Measurements from ENCODE around the gene ATL3. TPM values are rescaled to one million over a fixed set of nuclear protein-coding genes. Genes with fewer than 3 reads are reported as not detected.

The ATL3 gene
- total and polyA plus RNA-seq, 2 experiments from 2014 or later: 8.7 to 36.2 TPM

DNA sequence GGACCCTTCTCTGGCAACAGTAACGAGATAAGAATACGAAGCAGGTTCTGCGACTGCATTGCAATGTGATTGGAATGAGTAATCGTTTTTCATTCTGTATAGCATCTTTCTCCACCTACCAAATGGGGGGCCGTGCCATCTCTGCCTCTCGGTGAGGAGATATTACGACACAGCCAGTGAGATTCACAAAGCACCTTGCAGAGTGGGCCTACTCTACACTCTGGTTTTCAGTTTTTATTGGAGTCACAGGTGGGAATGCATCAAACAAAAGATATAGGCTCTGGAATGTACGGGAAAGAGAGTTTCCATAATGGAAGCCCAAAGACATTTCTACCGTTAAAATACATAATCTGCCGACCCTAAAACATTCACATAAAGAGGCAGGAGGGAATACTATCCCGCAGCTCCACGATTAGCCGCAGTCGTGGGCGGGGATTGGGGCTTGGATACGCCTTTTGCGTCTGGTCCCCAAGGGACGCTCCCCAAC lies 9.7 kb upstream of the ATL3 start:
- Histone ChIP-seq H3K27ac (peak overlapping the region; percentile 74), H3K4me1 (ENCODE audit: insufficient read depth) (peaks cover 12% of the 10 kb centered on the region), H3K79me2 (peaks cover 40% of the 10 kb centered on the region), H3K4me2 (peak overlapping the region; percentile 83), H3K9me3 (ENCODE audit: low read depth) (no peaks in the 10 kb centered on the region), H4K20me1 (ENCODE audit: insufficient read depth, poor library complexity, severe bottlenecking) (no peaks in the 10 kb centered on the region), H3K4me3 (peak overlapping the region; percentile 21), H2AFZ (peak overlapping the region; percentile 90), H3K9me2 (replicated peaks; ENCODE audit: insufficient read depth) (no peaks in the 10 kb centered on the region), H3K27me3 (no peaks in the 10 kb centered on the region), H3K36me3 (replicated peaks; ENCODE audit: insufficient read depth, low read depth) (no peaks in the 10 kb centered on the region)
- 14% methylated on average over 18 of the region's 18 CpGs for WGBS (ENCODE audit: low lambda C conversion rate, missing lambda C conversion rate)
- no peak for TF ChIP-seq EZH2phosphoT487 (IDR thresholded peaks at IDR 0.05; ENCODE audit: low read depth, severe bottlenecking, unreplicated experiment)
- DNase-seq (ENCODE audit: low spot score): peak; percentile 15

DNA sequence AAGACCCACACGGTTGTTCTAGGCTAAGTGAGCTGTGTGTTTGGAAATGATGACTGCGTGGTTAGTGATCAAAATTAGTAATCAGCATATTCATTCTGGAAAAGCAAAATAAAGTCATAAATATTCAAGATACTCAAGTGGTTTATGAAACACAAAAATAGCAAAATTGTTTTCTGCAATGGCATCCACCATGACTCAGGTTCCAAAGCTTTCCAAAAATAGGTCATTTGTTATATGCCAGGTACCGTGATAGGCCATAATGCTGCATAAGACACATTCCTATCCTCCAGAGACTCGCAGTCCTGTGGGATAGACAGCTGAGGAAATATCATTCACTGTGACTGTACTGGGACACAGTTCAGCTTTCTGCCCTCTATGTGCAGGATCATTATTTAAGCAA lies 2.4 kb upstream of the ATL3 start:
- H3K36me3 ChIP-seq (replicated peaks; ENCODE audit: insufficient read depth, low read depth): no peaks in the 10 kb centered on the region
- H3K27me3 ChIP-seq: no peaks in the 10 kb centered on the region
- H3K9me3 ChIP-seq (ENCODE audit: low read depth): no peaks in the 10 kb centered on the region
- no peak overlapping the region for H3K27ac ChIP-seq
- no peak overlapping the region for H3K4me3 ChIP-seq
- no peak for DNase-seq (ENCODE audit: low spot score)
- peaks cover 17% of the 10 kb centered on the region for H3K79me2 ChIP-seq
- H3K4me1 ChIP-seq (ENCODE audit: insufficient read depth): no peaks in the 10 kb centered on the region
- TF ChIP-seq, protein P1, sequence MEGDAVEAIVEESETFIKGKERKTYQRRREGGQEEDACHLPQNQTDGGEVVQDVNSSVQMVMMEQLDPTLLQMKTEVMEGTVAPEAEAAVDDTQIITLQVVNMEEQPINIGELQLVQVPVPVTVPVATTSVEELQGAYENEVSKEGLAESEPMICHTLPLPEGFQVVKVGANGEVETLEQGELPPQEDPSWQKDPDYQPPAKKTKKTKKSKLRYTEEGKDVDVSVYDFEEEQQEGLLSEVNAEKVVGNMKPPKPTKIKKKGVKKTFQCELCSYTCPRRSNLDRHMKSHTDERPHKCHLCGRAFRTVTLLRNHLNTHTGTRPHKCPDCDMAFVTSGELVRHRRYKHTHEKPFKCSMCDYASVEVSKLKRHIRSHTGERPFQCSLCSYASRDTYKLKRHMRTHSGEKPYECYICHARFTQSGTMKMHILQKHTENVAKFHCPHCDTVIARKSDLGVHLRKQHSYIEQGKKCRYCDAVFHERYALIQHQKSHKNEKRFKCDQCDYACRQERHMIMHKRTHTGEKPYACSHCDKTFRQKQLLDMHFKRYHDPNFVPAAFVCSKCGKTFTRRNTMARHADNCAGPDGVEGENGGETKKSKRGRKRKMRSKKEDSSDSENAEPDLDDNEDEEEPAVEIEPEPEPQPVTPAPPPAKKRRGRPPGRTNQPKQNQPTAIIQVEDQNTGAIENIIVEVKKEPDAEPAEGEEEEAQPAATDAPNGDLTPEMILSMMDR (IDR thresholded peaks at IDR 0.05; ENCODE audit: poor library complexity): no peak
- no peak for TF ChIP-seq EZH2 (IDR thresholded peaks at IDR 0.05; ENCODE audit: borderline replicate concordance)
- no peak for TF ChIP-seq EZH2phosphoT487 (IDR thresholded peaks at IDR 0.05; ENCODE audit: low read depth, severe bottlenecking, unreplicated experiment)
- H2AFZ ChIP-seq: no peak overlapping the region
- H3K4me2 ChIP-seq: no peak overlapping the region
- no peaks in the 10 kb centered on the region for H3K9me2 ChIP-seq (replicated peaks; ENCODE audit: insufficient read depth)
- H4K20me1 ChIP-seq (ENCODE audit: insufficient read depth, poor library complexity, severe bottlenecking): no peaks in the 10 kb centered on the region
- WGBS (ENCODE audit: low lambda C conversion rate, missing lambda C conversion rate): 85% methylated on average over 4 of the region's 4 CpGs

DNA sequence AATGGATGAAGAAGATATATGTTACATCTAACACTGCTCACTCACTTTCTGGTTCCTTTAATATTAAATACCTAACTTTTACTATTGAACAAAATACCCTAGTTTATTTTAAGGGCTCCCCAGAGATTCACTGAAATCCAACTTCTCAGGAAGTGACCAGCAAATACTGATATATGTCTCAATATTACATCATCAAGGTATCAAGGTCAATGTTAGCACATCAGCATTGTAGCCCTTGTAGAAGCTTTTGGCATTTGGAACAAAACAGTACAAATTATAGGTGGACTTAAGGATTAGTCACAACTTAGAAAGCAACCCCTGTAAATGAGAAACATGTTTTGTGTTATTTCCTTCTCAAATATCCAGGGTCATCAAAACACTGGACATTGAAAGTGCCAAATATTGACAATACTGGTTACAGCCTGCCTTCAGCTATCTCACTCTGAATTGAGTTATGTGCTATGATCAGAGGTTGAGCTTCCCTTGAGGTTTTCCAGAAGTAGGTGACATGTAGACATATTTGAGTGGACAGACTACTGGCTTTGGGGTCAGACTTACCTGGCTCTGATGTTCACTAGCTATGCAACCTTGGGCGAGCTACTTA lies 1.9 kb upstream of the ATL3 start:
- Histone ChIP-seq H3K27ac (no peak overlapping the region), H2AFZ (no peak overlapping the region), H3K9me3 (ENCODE audit: low read depth) (no peaks in the 10 kb centered on the region), H3K4me3 (no peak overlapping the region), H3K9me2 (replicated peaks; ENCODE audit: insufficient read depth) (no peaks in the 10 kb centered on the region), H3K4me1 (ENCODE audit: insufficient read depth) (no peaks in the 10 kb centered on the region), H3K79me2 (peaks cover 22% of the 10 kb centered on the region), H3K36me3 (replicated peaks; ENCODE audit: insufficient read depth, low read depth) (no peaks in the 10 kb centered on the region), H4K20me1 (ENCODE audit: insufficient read depth, poor library complexity, severe bottlenecking) (no peaks in the 10 kb centered on the region), H3K27me3 (no peaks in the 10 kb centered on the region), H3K4me2 (no peak overlapping the region)
- whole genome bisulfite sequencing (ENCODE audit: low lambda C conversion rate, missing lambda C conversion rate): 95% methylated on average over 1 of the region's 1 CpG
- DNase-seq (ENCODE audit: low spot score): no peak
- TF ChIP-seq, protein P1 (IDR thresholded peaks at IDR 0.05; ENCODE audit: poor library complexity): no peak
- no peak for TF ChIP-seq EZH2phosphoT487 (IDR thresholded peaks at IDR 0.05; ENCODE audit: low read depth, severe bottlenecking, unreplicated experiment)

DNA sequence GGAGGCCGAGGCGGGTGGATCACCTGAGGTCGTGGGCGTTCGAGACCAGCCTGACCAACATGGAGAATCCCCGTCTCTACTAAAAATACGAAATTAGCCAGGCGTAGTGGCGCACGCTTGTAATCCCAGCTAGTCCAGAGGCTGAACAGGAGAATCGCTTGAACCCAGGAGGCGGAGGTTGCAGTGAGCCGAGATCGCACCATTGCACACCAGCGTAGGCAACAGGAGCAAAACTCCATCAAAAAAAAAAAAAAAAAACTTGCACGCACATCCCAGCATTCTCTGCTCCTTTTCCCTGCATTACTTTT lies 934 bp upstream of the ATL3 start:
- no peak for DNase-seq (ENCODE audit: low spot score)
- Histone ChIP-seq H2AFZ (peak overlapping the region; percentile 24), H3K9me2 (replicated peaks; ENCODE audit: insufficient read depth) (no peaks in the 10 kb centered on the region)

More for the DNA sequence above, 934 bp upstream of the ATL3 start:
- Histone ChIP-seq H3K79me2 (peaks cover 31% of the 10 kb centered on the region), H4K20me1 (ENCODE audit: insufficient read depth, poor library complexity, severe bottlenecking) (no peaks in the 10 kb centered on the region), H3K4me2 (peak overlapping the region; percentile 95), H3K4me3 (no peak overlapping the region), H3K27ac (no peak overlapping the region), H3K4me1 (ENCODE audit: insufficient read depth) (no peaks in the 10 kb centered on the region), H3K9me3 (ENCODE audit: low read depth) (no peaks in the 10 kb centered on the region), H3K36me3 (replicated peaks; ENCODE audit: insufficient read depth, low read depth) (no peaks in the 10 kb centered on the region), H3K27me3 (no peaks in the 10 kb centered on the region)
- WGBS (ENCODE audit: low lambda C conversion rate, missing lambda C conversion rate): 97% methylated on average over 16 of the region's 16 CpGs
- TF ChIP-seq EZH2phosphoT487 (IDR thresholded peaks at IDR 0.05; ENCODE audit: low read depth, severe bottlenecking, unreplicated experiment): no peak
- TF ChIP-seq EZH2 (IDR thresholded peaks at IDR 0.05; ENCODE audit: borderline replicate concordance): no peak
- TF ChIP-seq, protein P1 (IDR thresholded peaks at IDR 0.05; ENCODE audit: poor library complexity): no peak

Measured in hepatocyte (in vitro differentiated cells).